DMS 273 (cell line): ENCODE measurements around the gene KAZALD1.

Source experiments
- DNase-seq: peaks from one replicate; lab custom pipeline; 2025; ENCODE audit not compliant: unreplicated experiment; lab: John Stamatoyannopoulos, UW

Gene KAZALD1, protein sequence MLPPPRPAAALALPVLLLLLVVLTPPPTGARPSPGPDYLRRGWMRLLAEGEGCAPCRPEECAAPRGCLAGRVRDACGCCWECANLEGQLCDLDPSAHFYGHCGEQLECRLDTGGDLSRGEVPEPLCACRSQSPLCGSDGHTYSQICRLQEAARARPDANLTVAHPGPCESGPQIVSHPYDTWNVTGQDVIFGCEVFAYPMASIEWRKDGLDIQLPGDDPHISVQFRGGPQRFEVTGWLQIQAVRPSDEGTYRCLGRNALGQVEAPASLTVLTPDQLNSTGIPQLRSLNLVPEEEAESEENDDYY

DNA sequence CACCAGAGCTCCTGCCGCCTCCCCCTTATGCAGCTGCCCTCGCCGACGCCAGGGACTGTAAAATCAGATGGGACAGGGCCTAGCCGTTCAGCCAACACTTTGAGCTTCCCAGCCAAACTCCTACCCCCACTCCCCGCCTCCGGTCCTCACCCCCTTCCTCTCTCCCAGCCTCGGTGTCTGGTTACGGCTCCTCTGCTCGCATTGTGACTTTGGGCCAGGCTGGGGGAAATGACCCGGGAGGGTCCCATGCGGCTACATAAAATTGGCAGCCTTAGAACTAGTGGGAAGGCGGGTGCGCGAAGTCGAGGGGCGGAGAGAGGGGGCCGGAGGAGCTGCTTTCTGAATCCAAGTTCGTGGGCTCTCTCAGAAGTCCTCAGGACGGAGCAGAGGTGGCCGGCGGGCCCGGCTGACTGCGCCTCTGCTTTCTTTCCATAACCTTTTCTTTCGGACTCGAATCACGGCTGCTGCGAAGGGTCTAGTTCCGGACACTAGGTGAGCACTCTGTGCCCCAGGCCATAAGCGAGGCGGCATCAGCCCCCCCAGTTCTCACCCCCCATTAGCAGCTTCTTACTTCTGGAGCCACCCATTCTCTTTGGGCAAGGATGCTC, at the start of gene KAZALD1:
TSS of gene KAZALD1 (plus strand) at position 366 of the 608 bp plus-strand sequence. CDS start 604 bp downstream, outside the sequence.
- DNase-seq, result peak; percentile 87

DNA sequence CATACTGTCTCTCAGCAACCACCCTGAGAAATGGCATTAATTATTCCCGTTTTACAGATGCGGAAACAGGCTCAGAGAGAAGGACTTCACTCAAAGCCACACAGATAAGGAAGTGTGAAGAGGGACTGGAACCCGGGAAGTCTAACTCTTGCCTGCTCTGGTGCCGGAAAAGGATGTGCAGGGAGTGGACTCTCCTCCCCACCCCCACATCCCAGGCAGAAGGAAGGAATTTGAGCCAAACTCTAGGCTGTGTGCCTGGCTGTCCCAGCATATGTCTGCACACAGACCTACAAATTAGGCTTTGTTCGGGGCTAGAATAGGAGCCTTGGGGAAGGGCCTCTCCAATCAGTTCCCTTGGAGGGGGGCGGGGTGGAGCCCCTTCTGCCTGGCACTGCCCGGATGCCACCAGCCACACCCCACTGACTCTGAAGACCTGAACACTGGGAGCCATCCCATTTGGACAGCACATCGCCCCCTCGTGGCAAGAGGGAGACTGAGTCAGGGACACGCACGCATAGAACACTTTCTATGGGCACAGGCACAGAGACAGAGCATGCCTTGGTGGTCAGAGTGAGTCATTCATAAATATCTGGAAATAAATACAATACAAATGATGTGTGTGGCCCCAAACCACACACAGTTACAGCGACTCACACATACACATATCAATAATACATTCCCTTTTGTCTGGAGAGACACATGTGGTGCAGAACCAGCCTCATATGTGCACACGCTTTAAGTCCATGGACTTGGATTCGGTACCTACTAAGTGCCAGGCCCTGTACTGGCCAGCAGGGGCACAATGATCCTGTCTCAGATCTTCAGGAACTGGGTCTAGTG, 49.0 kb upstream of the KAZALD1 start:
- DNase-seq, result peak; percentile 94

DNA sequence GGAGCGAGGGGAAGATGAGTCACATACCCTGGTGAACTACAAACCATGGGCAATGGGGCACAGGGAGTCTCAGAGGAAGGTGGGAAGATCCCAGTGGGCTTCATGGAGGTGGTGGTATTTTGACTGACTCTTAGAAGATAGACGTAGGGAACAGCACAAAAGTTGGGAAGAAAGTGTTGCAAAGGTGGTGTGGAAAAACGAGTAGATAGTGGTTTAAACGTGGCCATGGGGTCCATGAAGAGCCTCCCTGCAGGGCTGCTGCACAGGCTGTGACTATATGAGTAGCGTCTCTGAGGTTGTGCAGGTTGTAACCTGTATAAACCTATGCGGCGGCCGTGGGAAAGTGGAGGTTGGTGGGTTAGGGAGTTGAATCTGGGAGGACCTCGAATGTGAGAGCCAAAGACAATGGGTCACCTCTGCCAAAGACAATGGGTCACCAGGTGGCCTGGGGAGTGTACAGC, 48.4 kb upstream of the KAZALD1 start:
- DNase-seq, result no peak

- DNase-seq, result peak; percentile 85
Observed at GRCh38 chr10:101014230-101014884, 47.4 kb upstream of the KAZALD1 start.

- DNase-seq, result peak; percentile 26
Observed at GRCh38 chr10:101014966-101015581, 46.7 kb upstream of the KAZALD1 start.

DNA sequence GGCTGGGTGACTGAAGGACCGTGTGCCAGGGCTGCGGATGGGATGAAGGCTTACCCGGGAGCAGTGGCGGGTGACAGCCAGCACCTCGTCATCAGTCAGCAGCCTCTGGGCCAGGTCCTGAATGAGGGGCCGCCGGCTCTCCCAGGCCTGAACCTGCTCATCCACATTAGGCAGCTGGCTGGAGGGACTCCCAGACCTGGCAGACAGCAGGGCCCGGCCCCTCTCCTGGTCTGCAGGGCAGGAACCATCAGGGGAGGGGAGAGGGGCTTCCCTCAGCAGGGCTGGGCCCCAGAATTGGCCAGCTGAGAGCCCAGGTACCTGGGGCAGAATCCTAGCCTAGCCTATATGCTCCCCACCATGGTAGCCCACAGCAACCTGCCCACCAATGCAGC, 46.2 kb upstream of the KAZALD1 start:
- no peak for DNase-seq

- DNase-seq, result no peak
Observed at GRCh38 chr10:101016814-101017213, 45.0 kb upstream of the KAZALD1 start.

GRCh38 chr10:101018118-101018599, 43.6 kb upstream of the KAZALD1 start:
- DNase-seq, result peak; percentile 27

- DNase-seq, result peak; percentile 93
Observed at GRCh38 chr10:101018600-101019439, 43.0 kb upstream of the KAZALD1 start.

- no peak for DNase-seq
Observed at GRCh38 chr10:101019440-101019703, 42.4 kb upstream of the KAZALD1 start.

- no peak for DNase-seq
Observed at GRCh38 chr10:101020427-101021075, 41.2 kb upstream of the KAZALD1 start.

DNA sequence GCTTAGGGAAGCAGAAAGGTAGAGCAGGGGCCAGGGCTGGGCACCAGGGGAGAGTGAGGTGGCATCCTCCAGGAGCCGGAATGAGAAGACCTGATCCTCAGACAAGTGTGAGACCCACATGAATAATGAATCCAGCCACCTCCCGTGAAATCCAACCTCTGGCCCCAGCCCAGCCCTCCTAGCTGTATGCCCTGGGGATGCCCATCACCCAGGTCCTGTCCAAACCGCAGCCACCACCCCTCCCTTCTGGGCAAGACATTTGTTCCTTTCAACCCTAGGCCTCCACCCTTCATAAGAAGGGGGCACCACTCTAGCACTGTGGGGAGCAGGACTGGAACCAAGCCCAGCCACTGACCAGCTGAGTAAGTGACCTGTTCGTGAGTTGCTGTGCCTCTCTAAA, 40.5 kb upstream of the KAZALD1 start:
- no peak for DNase-seq

- DNase-seq, result no peak
Observed at GRCh38 chr10:101021692-101022251, 40.0 kb upstream of the KAZALD1 start.

DNA sequence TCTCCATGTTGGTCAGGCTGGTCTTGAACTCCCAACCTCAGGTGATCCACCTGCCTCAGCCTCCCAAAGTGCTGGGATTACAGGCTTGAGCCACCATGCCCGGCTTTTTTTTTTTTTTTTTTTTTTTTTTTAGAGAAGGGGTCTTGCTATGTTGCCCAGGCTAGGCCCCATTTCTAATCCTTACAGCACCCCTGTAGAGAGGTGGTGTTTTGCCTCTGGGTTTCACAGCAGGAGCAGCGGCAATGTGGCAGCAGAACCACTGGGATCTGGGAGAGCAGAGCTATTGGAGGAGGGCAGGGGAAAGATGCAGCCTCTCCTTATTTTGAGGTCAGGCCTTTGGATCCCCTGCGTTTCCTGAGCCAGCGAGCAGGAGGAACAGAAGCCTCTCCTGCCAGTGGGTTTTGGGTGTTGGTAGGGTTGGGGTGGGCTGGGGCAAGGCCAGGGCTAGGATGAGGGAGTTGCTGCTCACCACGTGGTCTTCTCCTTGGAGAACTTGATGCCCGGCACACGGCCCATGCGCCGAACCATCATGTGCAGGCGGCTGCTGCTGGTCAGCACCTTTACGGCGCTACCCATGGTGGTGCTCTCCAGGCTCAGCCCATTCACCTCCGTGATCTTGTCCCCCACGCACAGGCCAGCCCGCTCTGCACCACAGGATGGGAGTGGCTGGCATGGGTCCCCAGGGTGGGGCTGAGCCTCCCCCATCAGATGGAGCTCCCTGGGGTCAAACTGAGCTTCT, 38.7 kb upstream of the KAZALD1 start:
- no peak for DNase-seq

DNA sequence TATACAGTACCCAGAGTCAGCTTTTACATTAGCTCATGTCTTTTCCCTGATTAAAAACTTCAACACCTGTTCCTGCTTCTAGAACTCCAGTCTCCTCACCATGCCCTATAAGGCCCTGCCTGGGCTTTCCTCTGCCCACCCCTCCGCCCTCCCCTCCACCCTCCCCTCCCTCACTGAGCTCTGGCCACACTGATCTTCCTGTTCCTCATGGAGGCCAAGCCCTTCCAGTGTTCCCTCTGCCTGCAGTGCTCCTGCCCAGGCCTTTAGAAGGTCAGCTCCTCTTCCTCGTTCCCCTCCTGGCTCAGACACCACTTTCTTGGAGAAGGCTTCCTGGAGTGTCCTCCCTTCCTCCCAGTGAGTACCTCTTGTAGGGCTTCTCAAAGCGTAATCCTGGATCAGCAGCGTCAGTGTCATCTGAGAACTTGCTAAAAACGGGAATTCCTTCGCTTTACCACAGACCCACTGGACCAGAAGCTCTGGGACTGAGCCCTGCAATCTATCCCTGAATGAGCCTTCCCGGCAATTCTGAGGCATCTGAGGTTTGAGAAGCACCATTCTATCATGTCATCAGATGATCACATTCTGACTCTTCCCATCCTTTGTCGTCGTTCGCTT, 34.6 kb upstream of the KAZALD1 start:
- DNase-seq, result no peak

DNA sequence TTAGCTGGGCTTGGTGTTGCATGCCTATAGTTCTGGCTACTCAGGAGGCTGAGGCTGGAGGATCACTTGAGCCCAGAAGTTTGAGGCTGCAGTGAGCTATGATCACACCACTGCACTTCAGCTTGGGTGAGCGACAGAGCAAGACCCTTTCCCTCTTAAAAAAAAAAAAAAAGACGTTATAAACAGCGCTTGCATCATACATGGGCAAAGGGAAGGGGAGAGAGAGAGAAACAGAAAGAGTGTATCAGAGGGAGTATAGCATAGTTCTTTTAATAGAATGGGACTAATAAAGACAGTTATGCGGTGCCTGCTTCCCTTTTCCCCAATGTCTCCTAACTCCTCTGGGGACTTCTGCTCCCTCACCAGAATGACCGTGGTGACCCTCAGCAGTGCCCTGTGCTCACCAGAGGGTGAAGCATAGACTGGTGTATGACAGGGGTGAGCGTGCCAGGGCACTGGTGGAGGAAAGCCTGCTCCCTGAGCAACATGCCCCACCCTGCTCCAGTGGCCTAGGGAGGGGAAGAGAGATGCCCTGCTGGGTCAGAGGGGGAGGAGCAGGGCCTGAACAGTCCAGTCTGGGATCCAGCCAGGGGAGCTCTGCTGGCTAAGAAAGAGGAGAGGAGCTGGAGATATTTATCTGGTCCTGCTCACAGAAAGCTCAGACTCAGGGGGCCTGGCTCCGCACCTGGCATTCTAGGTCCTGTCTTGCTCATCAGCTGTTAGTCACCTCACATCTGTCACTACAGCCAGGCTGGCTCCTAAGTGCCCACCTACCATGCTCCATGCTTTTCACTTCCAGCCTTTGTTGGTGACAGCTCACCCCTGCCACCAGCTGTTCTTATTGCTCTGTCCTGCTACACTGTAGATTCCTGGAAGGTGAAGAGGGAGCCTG, 33.1 kb upstream of the KAZALD1 start:
- peak; percentile 47 for DNase-seq
